Activated CD4-positive, alpha-beta T cell treated with anti-CD3 and anti-CD28 coated beads for 48 hours (primary cell): ENCODE results near the gene PPP3CA.

ENCODE experiments used
- DNase-seq: peaks from one replicate; pipeline ENCODE4 v3.0.0-alpha.2; 2020

Gene PPP3CA

DNA sequence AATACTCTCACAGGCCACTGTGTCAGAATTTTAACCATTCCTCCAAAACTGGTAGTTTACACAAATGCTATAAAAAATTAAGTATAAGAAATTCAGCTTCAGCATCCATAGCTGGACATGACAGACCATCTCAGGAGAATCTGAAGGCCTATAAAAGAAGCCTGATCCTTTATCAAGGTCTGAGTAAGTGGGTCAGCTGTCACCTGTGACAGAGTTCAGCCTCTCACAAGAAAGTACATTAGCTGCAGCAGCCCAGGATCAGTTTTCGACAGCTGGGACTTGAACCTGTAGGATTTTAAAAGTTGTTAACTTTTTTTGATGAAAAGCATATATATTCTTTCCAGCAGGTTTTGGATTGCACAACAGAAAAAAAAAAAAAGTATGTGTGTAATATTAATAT is 60.7 kb downstream of the PPP3CA start:
- no peak for DNase-seq

DNA sequence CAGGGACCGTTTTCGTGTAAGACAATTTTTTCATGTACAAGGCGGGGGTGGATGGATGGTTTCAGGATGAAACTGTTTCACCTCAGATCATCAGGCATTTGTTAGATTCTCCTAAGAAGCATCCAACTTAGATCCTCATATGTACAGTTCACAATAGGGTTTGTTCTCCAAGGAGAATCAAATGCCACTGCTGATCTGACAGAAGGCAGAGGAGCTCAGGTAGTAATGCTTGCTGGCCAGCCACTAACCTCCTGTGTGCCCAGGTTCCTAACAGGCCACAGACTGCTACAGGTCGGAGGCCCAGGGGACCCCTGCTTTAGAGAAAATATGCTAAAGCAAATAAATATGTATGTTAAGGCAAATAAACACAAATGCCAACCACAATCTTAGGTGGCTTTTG is 61.3 kb downstream of the PPP3CA start:
- DNase-seq, result no peak

DNA sequence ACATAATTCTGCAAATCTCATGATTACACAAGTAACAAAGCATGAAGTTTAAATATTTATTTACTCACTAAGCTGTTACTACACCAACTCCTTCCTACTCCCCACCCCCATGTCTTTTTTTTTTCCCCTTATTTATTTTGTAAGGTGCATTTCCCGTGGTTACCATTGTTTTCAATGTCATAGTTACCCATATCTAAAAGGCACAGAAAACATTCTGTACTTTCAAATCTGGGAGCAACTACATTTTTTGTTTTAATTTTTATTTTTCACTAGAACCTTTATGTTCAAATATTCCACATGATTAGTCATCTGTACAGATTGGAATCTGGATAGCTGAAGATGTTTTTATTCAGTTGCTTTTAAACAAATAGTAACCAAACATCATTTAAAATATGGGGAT is 62.8 kb downstream of the PPP3CA start:
- no peak for DNase-seq

DNA sequence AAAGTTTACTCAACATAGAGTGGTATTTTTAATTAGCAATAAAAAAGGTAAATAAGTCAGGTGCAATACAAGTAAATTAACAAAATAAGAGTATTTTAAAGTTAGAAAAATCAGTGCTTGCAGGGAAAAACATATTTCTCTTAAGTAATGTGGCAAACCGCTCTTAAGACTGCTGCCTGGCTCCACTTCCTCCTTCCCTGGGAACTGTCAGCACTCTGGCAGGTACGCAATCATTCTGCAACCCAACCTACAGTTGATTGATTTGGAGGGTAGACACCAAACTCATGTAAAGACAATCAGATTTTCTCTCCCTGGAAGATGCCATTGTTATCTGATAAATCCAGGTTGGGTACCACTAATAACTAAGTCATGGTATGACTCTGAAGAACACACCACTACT is 63.9 kb downstream of the PPP3CA start:
- DNase-seq, result no peak

DNA sequence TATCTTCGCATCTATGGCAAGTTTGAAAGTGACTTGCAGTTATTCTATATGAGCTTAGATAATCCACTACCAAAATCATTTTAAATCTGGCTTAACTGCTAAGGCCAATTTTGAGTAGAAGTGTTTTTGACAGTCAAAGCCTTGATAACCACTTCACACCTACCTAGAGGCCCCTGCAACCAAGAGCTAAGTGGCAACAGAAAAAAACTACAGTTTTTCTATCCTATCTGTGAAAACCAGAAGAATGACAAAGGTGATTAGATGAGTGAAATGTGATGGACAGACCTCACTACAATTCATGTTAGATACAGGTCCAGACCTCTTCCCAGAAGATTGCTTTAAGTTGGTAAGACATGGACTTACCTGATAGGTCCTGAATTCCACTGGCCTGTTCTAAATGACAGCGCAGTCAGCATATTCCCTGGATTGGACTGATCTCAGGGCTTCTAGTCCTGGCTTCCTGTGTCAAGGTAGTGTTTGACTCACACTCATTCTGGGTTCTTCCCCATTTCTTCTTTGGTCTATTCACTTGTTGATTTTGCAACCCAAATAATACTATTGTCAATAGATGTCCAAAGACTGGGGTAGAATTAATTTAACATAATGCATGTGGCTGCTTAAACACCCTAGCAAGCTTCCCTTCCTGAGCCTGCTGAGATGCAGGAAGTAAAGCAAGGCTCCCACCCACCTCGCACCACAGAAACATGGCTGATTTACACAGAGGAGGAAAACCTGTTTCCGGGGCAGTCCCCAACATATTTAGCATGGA is 65.1 kb downstream of the PPP3CA start:
- peak; percentile 36 for DNase-seq

DNA sequence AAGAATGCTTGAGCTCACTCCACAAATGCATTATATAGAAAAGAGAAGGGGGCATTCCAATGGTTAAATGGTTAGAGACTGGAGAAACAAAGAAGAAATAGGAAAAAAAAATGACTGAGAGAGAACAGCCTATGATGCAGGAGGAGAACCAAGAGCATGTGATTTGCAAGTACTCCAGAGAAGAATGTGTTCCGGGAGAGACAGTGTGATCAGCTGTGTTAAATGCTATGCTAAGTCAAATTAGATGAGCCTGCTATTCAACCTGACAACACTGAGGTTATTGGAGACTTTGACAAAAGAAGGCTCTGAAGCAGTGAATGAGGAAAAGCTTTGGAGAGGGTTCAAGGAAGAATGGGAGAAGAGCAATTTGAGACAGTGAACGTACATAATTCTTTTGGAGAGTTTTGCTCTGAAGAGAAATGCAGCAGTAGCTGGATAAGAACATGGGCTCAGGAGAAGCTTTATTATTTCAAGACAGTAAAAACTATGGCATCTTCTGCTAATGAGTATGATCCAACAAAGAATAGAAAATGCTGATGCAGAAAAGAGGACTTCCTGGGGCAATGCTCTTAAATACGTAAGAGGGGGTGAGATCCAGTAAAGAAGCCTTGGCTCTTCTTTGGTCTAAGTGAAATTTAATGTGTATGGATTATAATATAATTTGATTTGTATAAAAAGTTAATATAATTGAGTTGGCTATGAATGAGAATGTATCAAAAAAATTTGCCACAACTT is 66.3 kb downstream of the PPP3CA start:
- DNase-seq, result no peak

DNA sequence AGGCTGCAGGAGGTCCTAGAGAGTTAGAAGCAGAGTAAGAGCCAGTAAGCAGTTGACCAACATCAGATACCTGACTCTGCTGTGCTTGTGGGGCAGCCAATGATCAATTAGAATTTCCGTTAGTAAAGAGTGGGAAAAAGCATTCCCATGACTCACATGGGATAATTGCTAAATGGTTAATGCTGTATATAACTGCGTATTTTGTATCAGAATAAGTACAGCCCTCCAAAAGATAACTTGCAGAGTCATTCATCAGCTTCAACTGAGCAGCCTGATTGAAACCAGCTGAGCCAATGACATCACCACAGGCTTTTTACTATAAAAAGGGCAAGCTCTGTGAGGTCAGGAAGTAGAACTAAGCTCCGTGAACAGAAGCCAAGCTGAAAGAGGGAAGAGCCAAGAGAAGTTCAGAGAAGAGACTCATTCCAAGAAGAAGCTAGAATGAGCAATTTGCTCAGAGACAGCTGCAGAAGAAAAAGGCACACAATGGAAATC is 67.9 kb downstream of the PPP3CA start:
- DNase-seq, result peak; percentile 12

DNA sequence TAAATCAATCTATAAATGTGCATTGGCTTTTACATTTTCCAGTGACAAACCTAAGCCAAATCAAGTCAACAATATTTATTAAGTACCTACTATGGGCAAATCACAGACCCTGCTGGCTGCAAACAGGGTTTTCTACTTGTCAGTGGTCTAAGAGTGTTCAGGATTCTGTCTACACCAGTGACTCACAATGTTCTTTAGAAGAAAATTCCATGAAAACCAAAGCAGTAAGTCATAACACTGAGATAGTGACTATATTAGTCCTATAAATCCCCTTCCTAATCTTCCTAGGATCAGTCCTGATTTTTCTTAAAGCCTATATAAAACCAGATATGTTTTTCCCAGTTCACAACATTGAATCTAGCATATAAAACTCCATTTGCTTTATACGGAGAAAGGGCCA is 69.7 kb downstream of the PPP3CA start:
- no peak for DNase-seq

DNA sequence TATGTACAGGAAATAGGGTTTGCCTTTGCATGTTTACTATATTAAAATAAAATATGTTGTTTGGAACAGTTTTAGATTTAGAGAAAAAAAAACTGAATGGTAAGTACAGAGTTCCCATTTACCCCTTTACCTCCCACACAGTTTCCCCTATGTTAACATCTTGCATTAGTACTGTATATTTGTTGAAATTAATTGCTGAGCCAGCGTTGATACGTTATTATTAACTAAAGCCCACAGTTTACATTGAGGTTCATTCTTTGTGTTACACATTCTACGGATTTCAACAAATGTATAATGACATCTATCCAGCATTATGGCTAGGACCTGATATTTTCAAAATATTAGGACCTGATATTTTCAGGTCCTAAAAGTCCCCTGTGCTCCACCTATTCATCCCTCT is 70.7 kb downstream of the PPP3CA start:
- DNase-seq, result no peak

DNA sequence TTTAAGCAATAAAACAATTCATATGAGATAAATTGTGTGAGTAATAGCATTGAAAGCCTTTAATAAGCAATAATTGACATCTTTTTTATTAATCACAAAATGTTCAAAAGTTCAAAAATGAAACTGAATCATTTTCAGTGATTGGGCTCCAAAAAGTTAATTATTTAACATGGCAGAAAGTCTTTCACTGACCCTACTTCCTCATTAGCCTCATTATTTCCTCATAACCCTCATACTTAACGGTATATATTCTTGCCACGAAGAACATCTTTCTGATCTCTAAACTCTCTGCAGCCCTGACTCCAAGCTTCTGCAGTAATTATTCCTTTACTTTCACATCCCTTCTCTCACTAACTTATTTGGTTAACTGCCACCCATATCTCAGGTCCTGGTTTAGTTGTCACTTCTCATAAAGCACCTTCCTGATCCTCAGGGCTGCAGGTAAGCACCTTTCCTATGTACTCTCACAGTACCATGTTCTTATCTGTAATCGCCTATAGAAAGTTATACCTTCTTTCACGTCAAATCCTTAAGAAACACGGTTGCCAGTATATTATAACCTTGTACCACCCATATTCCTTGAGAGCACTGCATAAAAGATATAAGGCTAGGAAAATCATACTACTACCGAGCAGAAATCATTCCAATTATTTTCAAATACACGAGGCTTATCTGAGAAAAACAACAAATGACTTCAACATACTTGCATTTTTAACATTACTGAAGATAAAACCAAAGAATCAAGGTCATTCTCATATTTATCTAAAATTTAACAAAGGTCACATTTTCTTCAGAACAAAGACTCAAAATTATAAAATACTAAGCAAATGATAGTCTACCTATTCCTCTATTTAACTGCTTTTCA is 72.2 kb downstream of the PPP3CA start:
- no peak for DNase-seq

DNA sequence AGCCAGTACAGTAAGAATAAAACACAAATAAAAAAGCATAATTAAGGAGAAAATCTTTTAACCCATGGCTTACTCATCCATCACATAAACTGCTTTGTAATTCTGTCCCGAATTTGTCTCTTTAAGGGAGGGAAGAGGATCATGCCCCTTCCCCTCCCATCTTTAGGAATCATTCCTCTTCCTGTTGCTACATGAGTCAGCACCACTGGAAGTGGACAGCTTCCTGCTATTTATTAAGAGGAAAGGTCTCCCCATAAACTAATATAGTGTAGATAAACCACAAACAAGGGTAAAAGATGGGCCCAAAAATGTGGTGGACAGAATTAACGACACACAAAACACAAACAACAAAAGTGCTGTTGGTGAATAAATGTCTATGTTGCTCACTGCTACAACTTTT is 75.8 kb downstream of the PPP3CA start:
- DNase-seq, result no peak

DNA sequence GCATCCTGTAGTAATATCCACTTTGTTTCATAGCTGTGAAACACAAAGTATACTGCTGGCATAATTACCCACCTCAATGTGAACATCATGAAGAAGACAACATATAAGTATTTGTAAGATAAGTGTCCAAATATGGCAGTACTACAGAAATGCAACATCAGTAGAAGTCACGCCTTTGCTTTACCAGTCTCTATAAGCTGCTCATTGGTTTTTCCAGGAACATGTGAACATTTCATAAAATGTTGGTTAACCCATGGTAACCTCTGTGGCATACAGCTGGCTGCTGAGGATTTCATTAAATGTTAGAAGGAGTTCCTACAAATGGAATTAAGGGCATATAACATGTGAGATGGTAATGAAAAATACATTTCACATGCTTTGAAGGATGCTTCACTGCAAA is 77.6 kb downstream of the PPP3CA start:
- DNase-seq, result no peak

DNA sequence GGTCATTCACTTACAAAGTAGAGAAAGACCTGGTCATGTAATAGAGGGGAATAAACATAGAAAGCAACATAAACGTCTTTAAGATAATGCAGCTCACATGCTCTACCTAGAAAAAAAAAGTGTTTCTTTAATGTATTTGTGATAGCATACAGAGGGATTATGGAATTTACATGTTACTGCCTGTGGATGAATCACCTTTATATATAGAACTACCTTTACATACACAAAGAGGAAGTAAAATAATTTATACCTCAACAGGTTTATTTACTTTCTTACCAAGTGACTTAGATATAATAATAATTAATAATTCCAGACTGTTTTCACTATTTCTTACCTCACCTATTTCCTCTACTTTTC is 81.5 kb downstream of the PPP3CA start:
- no peak for DNase-seq

DNA sequence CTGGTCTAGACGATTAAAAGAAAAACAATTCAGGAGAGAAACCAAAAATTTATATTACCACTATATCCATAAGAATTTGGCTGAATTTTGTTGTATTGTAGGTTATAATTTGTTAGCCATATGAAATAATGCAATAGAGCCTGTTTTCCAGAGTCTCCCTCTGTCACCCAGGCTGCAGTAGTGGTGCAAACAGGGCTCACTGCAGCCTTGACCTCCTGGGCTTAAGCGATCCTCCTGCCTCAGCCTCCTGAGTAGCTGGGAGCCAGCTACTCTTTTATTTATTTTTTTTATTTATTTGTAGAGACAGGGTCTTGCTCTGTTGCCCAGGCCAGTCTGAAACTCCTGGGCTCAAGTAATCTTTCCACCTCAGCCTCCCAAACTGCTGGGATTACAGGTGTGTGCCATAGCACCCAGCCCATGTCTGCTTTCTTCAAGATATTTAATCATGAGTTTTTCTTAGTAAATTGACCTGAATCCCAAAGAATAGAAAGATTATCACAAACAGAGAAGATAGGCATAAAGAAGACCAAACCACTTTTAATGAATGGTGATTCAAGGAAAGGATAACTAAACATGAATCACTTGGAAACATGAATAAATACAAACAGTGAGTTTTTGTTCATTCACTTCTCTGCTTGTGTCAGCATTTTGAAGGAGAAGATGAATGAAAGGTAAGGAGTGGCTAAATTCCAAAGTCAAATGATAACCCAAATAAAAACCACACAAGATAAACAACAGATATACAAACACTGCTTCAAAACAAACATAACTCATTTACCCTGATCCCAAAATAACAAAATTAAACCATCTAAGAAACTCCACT is 82.1 kb downstream of the PPP3CA start:
- DNase-seq, result no peak

DNA sequence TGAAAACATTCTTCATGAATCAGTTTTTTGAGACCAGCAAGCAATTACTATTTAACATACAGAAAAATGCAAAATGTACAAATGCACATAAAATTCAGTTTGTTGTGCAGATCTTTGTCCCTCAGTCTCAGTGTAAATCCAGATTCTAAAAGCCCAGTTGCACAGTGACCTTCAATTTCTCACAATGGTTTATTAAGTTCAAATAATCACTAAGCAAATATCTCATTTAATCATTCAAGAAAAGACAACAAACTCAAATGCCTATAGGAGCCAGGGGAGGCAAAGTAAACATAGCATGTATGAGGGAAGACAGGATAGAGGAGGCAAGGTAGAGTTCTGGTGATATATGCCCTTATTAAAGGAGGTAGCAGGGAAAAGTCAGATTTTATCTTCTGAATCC is 82.8 kb downstream of the PPP3CA start:
- no peak for DNase-seq

DNA sequence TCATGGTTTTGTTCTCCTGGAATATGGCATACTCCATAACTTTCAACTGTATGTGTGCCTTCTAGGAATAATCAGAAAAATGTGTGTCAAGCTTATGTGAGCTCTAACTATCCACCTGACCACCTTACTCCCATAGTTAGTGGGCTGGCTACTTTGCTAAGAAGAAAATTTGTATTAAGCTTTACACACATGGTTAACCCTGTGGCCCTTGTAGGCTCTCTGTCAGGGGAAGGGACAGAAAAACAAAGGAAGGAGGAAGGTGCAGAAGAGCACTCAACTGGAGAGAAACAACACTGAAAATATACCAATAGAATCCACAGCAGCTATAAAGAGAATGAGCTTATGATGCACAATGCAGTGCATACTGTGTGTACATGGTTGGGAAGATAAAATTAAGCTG is 84.6 kb downstream of the PPP3CA start:
- DNase-seq, result no peak

DNA sequence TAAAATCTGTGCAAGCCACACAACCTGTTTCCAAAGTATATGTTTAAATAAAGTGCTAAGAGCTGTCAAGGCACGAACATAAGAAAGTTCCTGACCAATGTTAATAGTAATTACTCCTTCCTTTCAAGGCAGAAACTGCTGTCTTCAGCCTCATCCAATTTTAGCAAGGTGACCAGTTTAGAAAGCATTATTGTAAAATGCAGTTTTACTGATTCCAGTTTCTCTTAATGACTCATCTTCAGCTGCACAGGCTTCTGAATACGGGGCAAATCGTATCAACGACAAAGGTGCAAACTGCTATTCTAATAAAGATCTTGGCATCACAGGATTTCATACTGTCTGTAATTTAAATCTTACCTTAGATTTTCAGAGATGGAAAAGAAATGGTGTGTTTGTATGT is 87.5 kb downstream of the PPP3CA start:
- no peak for DNase-seq

DNA sequence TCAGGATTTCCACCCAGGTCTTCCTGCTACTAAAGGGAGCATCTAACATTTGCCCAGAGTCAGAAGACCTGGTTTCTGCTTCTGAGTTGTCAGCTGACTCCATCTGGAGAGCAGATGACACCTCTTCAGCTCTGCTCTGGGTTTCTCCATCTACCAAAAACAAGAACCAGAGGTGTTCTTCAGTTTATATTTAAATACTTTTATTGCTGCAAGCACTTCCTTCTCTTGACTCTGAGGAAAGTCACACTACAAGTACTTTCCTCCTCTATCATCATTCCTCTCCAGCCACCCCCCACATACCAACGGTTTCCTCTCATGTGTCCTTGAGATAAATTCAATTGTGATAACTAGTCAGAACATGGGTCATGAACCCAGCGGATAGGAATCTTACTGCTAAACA is 88.4 kb downstream of the PPP3CA start:
- DNase-seq, result no peak

DNA sequence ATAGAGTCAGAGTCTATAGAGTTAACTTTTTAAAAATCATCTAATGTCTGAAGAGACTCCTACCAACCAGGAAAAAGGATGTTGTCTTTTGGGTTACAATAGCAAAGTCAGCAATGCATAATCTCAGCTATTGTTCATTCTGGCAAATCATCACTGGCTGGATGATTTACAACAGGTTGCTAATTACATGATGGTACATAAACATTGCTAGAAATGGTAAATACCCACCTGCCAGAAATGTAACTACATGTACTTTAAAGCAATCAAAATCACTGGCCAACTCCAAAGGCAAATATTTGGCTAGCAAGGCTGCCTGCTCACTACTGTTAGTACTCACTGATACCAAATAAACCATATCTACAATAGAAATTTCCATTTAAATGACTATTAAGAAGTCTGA is 91.1 kb downstream of the PPP3CA start:
- no peak for DNase-seq

DNA sequence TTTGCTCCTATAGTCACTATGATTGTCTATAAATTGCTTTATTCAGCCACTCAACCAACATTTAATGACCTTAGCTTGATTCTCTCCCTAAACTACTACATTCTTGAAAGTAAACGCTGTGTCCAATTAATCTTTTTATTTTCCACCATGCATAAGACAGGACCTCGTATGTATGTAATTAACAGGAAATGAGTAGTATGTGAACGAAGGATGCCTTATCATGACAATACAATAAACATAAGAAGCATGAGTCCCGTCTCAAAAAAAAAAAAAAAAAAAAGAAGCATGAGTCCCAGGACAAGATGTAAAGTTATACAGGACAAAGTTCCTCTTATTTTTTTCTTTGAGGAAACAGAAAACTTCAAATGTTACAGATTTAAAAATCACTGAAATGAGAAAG is 92.5 kb downstream of the PPP3CA start:
- DNase-seq, result no peak

DNA sequence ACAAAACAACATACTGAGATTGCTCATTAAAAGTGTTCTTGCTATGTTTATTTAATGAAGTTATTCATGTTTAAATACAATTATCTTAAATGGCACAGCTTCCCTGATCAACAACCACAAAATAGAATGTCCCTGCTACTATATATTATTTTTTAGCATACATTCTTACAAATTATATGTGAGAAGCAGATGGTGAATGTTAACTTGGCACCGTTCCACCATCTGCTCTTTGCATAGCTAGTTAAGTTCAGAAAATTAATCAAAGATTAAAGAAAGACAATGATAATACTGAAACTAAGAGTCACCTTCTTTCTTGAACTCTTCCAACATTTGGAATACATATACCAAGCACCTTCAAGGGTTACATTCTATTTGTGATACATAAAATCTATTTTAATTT is 94.2 kb downstream of the PPP3CA start:
- no peak for DNase-seq

DNA sequence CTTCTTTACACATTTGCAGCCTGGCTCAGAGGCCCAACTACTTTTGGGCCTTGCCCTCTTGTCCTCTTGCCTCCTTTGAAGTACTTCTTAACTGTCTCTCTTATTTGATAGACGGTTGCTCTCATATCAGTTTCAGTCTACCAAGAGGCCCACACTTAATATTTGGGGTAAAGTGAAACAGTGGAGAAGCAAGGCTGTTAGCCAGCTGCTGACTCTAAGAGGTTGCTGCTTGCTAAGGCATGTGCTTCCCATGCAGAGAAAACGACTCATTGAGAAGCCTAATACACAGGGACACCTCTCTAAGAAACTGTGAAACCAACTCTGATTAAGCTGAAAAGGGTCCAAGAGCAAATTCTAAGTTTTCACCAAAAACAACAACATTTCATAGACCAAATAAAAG is 94.6 kb downstream of the PPP3CA start:
- DNase-seq, result no peak

DNA sequence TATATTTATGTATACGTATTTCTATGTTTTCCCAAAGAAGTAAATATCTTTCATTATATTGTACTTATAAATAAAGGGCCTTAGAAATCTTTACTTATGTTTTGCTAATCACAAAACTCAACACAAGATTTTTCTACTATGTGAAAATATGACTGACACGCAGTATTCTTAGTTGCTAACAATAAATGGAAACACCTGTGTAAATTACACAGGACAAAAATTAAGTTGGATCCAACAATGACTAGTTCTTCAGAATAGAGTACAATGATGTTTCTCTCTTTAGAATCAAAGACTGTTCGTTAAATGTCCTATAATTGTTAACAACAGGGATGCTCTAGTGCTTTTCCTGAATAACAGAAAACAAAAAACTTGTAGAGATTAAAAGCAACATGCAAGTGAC is 96.1 kb downstream of the PPP3CA start:
- DNase-seq, result no peak
